HG02973 (cell line): ENCODE results near the gene CNIH1.

Experiments
- ATAC-seq: cut with Tn5 transposase; IDR thresholded peaks from one replicate; pipeline ENCODE4 v1.9.1; 2021; ENCODE audit warnings: moderate library complexity; ENCODE audit not compliant: unreplicated experiment

Gene CNIH1

DNA sequence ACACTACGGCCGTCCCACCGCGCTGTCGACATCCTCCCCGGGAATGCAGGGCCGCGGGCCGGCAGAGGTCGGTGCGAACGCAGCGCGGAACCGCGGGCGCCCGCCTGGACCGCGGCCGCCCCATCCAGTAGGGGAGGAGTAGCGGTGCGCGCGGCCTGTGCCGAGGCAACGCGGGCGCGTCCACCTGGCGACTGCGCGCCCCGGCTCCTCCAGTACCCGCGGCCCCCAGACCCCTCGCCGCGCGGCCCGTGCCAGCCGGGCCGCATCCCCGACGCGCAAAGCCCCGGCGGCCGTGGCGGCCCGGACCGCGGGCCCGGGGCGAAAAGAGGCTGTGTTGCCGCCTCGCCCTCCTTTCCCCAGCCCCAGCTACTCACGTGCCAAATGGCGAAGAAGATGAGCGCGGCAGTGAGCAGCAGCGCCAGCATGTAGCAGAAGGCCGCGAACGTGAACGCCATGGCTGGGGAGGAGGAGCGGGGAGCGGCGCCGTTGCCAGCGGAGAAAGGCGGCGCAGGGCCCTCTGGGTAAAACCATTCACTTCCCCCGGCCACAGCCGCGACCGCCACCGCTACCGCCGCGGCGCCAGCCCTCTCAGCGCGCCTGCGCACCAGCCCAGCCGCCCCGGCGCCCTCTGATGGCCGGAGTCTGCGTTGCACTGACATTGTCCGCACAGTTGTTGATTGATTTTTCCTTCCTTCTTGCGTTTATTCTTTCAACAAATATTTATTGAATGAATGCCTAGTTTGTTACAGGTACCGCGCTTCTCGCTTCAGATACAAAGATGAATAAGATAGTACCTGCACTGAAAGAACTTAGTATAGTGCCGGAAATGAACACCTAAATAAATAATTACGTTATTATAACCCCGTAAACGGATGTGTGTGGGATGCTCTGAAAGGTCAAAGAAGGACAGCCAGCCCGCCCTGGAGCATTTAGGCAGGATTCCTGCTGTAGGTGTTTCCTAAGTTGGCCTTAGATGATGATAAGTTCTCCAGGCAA is at the start of gene CNIH1:
TSS of gene CNIH1 (minus strand) at position 502 of the 996 bp plus-strand sequence. CDS start at position 455, 47 bp downstream.
- peak; percentile 90 for ATAC-seq

DNA sequence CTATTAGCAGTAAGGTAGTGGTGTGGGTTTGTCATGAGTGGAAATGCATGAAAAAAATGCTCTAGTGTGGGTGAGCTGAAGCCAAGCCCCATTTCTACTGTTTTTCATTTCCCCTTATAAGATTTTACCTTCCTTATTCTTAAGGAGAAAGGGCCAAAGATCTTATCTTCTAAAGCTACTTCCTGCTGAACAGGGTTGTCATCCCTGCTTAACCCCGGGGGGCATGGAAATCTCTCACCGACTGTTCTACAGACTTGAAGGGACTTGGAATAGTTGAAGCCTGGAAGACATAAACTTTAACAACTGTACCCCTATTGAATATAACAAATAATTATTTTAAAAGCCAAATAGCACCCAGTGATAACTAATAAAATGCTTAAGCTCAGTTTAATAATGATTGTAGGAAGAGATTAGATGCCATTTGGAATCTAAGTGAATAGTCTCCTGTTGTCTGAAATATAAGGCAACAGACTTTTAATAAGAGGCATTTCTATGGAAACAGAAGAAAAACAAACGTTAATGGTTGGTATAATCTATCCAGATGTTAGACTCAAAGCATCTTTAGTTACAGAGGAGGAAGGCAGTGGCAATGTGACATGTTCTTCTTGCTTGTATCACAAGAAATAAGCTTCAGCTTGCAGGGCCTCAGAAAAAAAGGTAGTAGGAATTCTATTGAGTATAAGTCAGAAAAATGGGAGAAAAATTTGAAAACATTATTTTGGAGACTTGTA is 49.4 kb upstream of the CNIH1 start:
- ATAC-seq = no peak

DNA sequence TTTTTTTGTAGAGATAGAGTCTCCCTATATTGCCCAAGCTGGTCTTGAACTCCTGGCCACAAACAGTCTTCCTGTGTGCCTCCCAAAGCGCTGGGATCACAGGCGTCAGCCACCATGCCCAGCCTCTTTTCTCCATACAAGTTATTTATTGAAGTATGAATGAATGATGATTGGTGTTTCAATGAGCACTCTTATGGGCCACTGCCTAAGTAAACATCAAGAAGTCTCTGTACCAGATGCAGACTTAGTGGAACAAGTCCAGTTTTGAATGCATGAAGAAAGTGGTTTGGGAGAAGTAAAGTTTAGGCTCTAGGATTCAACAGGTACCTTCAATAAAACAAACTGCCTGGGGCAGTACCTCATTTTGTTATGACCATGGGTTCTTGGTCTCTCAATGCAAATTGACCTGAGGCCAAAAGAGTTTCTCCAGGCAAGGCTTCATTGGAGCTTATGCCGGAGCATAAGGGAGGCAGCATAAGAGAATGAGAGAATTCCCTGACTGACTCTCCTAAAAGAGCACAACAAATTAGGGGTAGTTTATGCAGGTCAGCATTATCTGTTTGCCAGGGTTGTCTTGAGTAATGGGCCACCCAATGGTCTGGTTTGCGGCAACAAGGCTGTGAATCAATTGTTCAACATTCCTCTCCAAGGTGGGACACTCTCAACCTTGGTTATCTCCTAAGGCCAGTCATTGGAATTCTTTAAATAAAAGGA is 48.7 kb upstream of the CNIH1 start:
- ATAC-seq = no peak

DNA sequence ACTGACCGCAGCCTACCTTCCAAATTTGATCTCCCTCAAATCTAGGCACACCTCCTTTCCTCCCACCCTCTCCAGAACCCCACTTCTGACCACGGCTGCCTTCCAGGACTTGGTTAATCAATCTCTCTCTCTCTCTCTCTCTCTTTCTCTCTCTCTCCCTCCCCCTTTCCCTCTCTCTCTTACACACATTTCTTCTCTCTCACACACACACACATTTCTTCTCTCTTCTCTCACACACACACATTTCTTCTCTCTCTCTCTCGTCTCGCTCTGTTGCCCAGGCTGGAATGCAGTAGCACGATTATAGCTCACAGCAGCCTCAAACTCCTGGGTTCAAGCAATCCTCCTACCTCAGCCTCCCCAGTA is 48.1 kb upstream of the CNIH1 start:
- peak; percentile 10 for ATAC-seq

DNA sequence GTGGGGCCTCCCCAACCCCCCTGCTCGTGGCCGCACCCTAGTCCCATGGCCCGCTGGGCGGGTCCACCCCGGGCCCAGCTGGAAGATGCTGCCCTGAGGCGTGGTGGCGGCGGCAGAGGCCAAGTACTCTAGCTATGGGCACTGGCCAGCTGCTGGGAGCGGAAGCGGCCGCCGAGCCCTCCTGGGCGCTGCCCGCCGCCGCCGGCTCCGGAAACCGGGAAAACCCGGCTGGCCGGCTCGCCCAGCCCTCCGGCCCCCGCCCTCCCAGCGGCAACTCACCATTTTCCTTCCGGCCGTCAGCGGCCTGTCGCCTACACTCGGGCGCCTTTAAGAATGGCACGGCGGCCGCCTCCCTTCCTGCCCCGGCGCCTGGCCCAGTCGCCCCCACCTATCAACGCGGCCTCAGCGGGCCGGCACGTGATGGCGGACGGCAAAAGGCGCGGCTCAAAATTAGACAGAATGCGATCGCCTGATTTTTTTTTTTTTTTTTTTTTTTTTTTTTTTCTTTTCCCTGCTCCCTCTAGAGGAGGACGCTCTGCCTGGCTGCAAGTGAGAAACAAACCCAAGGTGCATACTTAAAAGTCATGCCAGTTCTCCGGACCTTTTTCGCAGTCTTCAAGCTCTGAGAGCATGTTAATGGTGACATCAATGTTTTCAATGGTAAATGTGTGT is 47.6 kb upstream of the CNIH1 start, which contains the start of gene GMFB:
TSS of gene GMFB (minus strand) at position 335 of the 672 bp plus-strand sequence. CDS start at position 282, 53 bp downstream.
- peak; percentile 90 for ATAC-seq

DNA sequence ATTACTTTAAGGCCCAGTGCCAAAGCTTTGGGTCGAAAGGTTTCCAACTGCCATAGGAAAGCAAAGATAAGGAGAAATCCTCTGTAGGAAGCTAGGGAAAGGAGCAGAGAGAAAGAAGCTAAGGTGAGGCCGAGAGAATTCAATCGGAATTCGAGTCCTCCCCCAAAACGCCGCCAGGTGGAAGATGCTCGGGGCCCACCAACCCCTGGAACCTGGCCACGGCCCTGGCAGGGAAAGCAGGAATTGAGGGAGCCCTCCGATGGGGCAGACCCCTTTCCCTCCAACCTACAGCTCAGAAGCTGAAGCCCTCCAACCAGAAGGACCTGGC is 47.1 kb upstream of the CNIH1 start:
- no peak for ATAC-seq

DNA sequence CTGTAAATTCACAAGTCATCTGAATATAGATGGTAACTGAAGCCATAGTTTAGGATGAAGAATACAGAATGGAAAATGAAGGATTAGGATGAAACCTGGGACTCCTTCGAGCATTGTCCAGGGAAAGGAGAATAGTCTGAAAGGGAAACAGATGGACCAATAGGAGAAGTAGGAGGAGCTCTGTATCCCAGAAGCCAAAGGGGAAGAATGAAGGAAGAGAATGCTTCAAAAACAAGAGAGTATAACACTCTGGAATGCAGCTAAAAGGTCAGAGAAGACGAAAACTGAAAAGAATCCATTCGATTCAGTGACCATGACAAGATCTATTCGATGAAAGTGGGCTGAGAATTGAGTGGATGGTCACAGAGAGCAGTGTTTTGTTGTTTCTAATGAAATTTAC is 46.6 kb upstream of the CNIH1 start:
- ATAC-seq = no peak

DNA sequence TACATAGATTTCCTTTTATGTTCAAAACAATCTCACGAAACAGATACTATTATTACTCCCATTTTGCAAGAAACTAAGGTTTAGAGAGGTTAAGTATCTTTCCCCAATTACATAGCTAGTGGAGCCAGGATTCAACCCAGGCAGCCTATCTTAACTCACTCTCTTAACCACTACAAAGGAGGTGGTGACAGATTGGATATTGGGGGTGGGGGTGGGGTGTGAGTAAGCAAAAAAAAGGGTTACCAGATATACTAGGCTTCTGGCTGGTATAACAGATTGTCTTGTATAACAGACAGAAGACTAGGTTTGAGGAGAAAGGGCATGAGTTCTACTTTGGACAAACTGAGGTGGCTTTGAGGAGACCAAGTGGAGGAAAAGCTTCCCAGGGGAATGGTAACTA is 45.5 kb upstream of the CNIH1 start:
- ATAC-seq = no peak

DNA sequence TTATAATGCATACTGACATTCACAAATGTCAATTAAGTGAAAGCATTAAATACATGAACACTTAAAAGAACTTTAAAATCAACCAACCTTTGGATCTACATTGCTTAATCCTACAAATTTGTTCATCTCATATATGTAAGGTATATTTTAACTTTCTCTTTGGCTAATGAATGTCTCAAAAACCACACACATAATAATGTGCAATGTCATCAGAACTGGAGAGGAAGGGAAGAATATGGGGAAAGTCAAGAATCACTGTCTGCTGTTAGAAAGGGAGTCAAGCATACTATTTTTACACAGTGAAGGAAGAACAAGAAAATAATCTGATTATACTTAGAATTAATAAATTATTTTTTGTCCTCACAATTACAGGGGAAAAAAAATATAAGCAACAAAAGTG is 42.7 kb upstream of the CNIH1 start:
- ATAC-seq = no peak

DNA sequence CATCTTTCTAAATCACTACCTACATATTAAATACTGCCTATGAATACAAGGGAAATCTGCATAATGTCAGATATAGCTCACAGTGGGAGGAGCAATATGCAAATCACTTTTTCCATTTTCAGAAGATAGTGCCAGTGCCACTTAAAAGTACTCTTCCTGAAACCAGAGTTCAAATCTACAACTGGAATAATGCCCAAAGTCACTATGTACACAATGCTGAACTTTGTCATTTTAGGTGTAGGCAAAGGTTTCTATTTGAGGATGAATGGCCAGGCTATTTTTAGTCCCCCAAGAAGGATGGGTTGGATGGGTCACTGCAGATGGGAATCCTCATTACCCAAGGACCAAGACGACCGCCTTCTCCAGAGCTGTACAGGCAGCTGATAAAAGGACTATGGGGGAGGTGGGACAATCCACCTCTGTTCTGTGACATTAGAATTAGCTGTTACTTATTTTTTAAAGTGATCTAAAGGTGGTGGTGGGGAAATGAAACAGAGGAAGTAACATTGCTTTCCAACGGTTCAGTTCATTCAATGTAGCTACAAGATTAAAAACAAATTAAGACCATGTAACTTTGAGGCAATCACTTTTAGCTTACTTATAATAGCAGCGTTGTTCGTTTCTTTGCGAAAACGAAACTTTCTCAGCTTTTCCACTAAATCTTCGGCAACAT is 42.0 kb upstream of the CNIH1 start:
- no peak for ATAC-seq

DNA sequence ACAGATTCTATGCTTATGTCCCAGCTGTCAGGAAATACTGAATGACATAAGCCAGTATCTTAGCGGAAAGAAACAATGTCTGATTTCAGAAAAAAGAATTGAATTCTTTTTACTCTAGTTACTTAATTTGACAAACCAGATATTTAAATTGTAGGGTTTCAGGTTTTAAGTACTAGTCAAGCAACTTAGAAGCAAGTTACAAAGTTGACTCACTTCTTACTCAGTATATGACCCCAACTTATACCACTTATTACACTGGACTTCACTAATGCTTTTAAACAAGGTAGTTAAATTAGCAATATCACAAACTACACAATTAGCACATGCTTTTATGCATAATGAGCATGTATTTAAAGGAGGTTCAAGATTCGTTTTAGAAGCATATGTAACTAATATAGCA is 40.5 kb upstream of the CNIH1 start:
- no peak for ATAC-seq

DNA sequence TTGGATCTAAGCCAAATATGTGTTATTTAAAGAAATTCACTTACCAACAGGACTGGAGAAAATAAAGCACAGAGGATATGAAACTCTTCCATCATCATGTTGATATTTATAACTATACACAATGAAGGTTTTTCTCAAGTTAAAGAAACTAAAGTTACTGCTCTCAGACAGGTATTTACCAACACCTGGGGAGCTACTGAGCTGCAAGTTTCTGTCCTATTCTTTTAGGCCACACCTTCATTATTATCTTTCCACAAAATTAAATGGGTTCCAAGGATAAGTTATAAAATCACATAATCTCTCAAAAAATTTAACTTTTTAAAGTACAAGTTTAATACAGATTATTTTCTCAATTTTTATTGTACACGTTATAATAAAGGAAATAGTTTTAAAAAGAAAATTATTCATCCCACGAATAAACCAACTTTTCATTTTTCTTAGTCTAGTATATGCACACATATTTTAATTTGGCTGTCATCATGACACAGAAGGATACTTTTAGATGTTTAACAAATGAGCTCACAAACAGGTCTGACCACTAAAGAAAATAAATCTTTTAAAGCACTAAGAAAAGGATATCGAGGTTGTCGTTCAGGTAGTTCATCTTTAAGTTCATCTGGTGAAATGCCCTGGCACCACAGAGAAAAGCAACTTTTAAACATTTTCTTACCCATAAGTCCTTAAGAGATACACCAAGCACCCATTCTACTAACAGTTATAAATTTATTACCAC is 39.8 kb upstream of the CNIH1 start:
- ATAC-seq = no peak

DNA sequence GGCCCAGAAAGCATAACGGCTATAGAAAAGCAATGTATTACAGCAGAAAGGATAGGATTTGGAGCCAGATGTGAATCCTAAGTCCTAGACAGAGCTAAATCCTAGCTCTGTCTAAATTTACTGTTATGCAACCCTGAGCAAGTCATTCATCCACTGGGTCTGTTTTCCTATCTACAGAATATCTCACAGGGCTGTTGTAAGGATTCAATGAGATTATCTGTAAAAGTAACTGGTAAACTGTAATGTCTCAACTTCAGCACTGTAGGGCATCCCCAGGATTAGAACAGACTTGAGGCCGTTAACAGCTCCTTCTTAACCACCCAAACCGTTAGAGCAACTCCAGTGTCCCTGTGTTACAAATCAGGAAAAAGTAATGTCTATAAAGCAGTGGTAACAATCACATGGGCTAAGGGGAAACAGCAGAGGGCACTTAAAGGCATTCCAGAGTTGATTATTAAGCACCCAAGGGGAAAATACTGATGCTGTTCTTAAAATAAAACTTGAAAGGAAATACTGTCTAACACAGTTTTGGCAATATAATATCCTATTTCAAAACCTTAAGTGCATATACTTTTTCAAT is 37.6 kb upstream of the CNIH1 start:
- no peak for ATAC-seq

DNA sequence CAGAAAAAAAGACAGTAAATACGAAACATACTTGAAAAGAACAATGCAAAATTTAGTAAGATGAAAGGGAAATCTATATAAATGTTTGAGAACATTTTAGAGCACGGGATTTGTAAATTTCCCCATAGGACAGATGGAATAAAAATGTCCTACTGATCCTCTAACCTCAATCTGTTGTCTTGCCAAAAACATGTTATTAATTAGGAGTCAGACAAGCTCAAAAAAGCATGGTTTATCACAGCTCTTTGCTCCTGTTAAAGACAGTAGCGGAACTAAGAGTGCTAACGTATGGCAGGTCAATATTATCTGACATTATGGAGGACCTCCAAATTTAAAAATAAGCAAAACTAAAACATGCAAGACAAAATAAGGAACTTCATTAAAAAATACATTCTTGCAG is 34.7 kb upstream of the CNIH1 start:
- ATAC-seq = no peak

DNA sequence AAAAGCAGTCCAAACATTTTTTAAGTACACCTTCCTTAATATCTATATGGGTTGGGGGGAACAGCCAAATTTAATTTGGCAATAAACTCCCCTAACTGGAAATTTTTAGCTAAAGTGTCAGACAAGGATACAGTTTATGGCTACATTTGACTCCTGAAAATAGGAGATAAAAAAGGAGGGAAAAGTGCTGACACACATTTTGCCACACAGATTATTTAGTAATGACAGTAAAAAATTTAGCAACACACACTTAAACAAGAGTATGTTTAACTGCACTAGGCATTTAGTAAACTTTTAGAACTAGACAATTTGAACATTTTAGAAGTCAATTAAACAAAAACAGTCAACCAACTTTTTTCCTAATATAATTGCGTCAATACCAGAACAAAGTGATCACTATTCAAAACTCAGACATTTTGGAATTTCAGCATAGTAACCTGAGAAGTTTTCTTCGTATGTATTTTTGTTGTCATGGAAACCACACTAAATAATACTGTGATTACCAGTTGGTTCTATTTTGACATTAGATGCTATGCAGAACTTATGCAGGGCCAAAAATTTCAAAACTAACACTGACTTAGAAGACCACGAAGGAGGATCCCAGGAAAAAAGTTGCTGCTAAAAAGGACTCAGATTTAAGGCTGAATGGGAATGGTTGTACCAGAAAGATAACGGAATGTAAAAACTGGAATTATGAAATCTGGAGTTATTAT is 34.2 kb upstream of the CNIH1 start:
- ATAC-seq = no peak

DNA sequence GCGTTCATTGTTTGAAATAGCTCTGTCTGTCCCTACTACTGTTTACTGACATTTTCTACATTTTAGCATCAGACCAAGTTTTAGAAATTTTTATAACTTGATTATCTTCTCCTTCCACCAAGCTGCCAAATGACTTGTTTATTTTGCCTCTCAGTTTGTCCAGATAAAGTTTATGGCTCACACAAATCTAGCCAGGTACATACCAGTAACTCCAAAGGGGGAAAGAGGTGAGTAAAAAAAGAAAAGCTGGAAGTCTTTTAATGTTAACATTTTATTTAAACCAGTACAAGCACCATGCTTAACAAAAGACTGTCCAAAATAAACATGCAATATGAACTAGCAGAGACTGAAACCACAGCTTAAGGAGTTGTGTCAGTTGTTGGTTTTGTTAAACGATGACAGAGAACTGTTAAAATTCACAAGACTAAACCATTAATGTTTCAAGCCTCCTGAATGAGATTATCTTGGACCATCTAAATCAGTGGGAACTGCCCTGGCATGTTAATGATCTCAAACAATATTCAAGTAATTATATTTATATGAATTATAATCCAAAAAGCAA is 33.1 kb upstream of the CNIH1 start:
- ATAC-seq = no peak

DNA sequence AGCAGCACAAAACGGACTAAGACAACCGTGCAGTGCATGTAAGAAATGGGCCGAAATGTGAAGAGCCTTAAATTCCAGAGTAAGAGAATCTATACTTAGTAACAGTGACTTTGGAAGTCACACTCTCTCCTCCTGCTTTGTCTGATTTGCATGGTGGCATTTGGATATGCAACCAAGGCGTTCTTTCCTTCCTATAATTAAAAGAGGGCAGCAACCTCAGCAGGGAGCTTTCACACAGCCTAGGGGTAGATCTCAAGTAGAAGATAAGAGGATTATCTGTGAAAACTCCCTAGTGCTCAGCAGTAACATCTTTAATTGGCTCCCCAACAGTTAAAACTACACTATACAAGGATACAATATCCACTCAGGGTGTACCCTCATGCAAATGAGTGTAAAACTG is 31.1 kb upstream of the CNIH1 start:
- ATAC-seq = no peak

DNA sequence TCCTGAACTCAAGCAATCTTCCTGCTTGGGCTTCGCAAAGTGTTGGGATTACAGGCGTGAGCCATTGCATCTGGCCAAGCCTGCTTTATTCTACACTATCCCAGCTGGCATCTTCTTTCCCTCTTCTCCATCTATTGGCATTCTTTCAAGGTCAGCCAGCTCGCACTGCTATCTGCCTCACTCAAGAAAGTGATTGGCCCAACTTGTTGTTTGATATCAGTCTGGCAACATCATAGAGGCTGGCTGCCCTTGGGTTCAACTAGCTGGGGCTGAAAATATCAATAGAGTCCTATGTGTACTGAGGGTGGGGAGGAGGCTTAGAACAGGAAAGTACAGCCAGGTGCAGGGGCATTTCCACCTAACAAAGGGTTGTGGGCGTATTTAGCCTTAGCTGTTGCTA is 30.5 kb upstream of the CNIH1 start:
- ATAC-seq = no peak
